Prostate gland (tissue), 2 donors: ENCODE measurements around the gene PPM1L. TPM values are rescaled to one million over a fixed set of nuclear protein-coding genes. Genes with fewer than 3 reads are reported as not detected.

ENCODE experiments used
- DNase-seq: peaks from one replicate; pipeline ENCODE4 v3.0.0-alpha.2; 2019; ENCODE audit warnings: low spot score
- H3K27ac ChIP-seq, 2 donors: fragments of 200-600 bp; sonication (generic); 2 replicates each; pipeline ENCODE4 v1.5.1; 2017 to 2019
- H3K27me3 ChIP-seq: fragments of 200-600 bp; sonication (generic); replicated peaks from 2 replicates; pipeline ENCODE4 v1.5.1; 2019; ENCODE audit not compliant: insufficient read depth
- H3K36me3 ChIP-seq, 2 donors: fragments of 200-600 bp; sonication (generic); 1 replicate in 1 of 2; 2 replicates in 1 of 2; pipeline versions ENCODE4 v1.5.1 to v1.8.1; 2017 to 2019
- H3K4me1 ChIP-seq: fragments of 200-600 bp; sonication (generic); replicated peaks from 2 replicates; pipeline ENCODE4 v1.5.1; 2019
- H3K4me3 ChIP-seq, 2 donors: fragments of 200-600 bp; sonication (generic); 2 replicates each; pipeline ENCODE4 v1.5.1; 2017 to 2019
- H3K9me3 ChIP-seq: fragments of 200-600 bp; sonication (generic); 2 replicates; pipeline ENCODE4 v1.5.1; 2017
- CTCF ChIP-seq, 4 experiments: fragments of 200-600 bp in 2 of 4; fragments of 450-650 bp in 2 of 4; sonication (generic) in 2 of 4; IDR thresholded peaks; 1 replicate in 3 of 4; 2 replicates in 1 of 4; pipeline ENCODE4 v1.5.1; 2016 to 2019; ENCODE audit warnings: antibody characterized with exemption in 4 of 4, mild to moderate bottlenecking in 2 of 4, moderate library complexity in 2 of 4
- POLR2A ChIP-seq: fragments of 450-650 bp; IDR thresholded peaks from one replicate; pipeline ENCODE4 v1.6.1; 2016; ENCODE audit warnings: antibody characterized with exemption, mild to moderate bottlenecking
- POLR2AphosphoS5 ChIP-seq: sonication (generic); formaldehyde crosslinking; IDR thresholded peaks from one replicate; pipeline ENCODE4 v1.6.1; 2017; ENCODE audit warnings: antibody characterized with exemption
- WGBS: methylation state at CpG from one replicate; pipeline ENCODE4 v1.1.5; 2018; 5-methylcytosine and 5-hydroxymethylcytosine counted together
- intact Hi-C: fragments of 100-400 bp; cut with DNase I; formaldehyde crosslinking; loops from one replicate; pipeline ENCODE4 v1.14.2; 2022
- total RNA-seq, 2 donors: library from RNA; depleted of rRNA; stranded (reverse); fragments of >200 nt; gene quantifications; one replicate each; pipeline ENCODE4 v1.1.0, GENCODE V29; 2016

The PPM1L gene
- total RNA-seq, 2 donors from 2014 or later = 23.6 to 27.0 TPM

- DNase-seq = no peak
- H3K9me3 ChIP-seq = no peaks in the 10 kb centered on the region
- WGBS = 76% methylated on average over 2 of the region's 2 CpGs
- TF ChIP-seq POLR2AphosphoS5 = no peak
- TF ChIP-seq CTCF (IDR thresholded peaks at IDR 0.05) = no peak
- TF ChIP-seq POLR2A = no peak
- no peaks in the 10 kb centered on the region for H3K4me1 ChIP-seq
- no peak overlapping the region for H3K27ac ChIP-seq
- intact Hi-C loops = no loop called here
- H3K27me3 ChIP-seq = no peaks in the 10 kb centered on the region
- H3K4me3 ChIP-seq = no peak overlapping the region
- H3K36me3 ChIP-seq = no peaks in the 10 kb centered on the region
Measured at GRCh38 chr3:160826991-160827390, 71.0 kb downstream of the PPM1L start.

DNA sequence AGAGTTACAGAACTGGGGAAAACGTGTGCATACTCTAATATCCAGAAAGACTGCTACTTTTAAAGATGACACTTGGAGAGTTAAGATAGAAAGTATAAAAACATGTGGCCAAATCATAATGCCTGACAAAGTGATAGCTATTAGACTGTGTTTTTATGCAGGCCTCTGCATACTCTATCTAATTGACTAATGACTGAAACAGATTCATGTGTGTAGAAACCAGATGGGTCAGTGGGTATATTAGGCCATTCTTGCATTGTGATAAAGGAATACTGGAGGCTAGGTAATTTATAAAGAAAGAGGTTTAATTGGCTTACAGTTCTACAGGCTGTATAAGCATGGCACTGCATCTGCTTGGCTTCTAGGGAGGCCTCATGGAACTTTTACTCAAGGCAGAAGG lies 71.5 kb downstream of the PPM1L start:
- intact Hi-C loops = no loop called here
- H3K27me3 ChIP-seq = no peaks in the 10 kb centered on the region
- no peaks in the 10 kb centered on the region for H3K36me3 ChIP-seq
- H3K4me1 ChIP-seq = no peaks in the 10 kb centered on the region
- 82% methylated on average over 1 of the region's 1 CpG for WGBS
- TF ChIP-seq POLR2A (no peak), POLR2AphosphoS5 (no peak), CTCF (IDR thresholded peaks at IDR 0.05) (no peak)
- no peak overlapping the region for H3K4me3 ChIP-seq
- no peak overlapping the region for H3K27ac ChIP-seq
- no peaks in the 10 kb centered on the region for H3K9me3 ChIP-seq
- no peak for DNase-seq

DNA sequence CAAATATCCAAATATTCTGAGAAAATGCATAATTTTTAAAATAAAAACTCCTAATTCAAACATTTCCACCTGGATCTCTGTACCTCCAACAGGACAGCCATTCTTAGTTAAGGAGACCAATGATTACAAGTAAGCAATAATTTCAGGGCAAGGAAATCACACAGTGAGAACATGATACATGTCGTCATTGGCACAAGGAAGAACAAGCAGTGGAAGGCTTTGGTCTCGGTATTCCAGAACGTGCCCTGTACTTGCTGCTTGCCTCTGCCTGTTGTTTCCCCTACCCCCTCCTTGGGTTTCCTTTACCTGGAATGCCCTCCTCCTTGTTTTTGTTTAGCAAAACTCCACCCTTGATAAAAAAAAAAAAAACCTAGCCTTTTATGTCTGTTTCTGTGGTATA lies 72.8 kb downstream of the PPM1L start:
- 48% methylated on average over 3 of the region's 3 CpGs for WGBS
- no peaks in the 10 kb centered on the region for H3K27me3 ChIP-seq
- no peak overlapping the region for H3K27ac ChIP-seq
- intact Hi-C loops = no loop called here
- TF ChIP-seq CTCF (IDR thresholded peaks at IDR 0.05) = no peak
- DNase-seq = no peak
- H3K36me3 ChIP-seq = no peaks in the 10 kb centered on the region
- H3K4me1 ChIP-seq = no peaks in the 10 kb centered on the region
- no peaks in the 10 kb centered on the region for H3K9me3 ChIP-seq
- H3K4me3 ChIP-seq = no peak overlapping the region

- Histone ChIP-seq H3K36me3 (no peaks in the 10 kb centered on the region), H3K27ac (no peak overlapping the region), H3K4me1 (no peaks in the 10 kb centered on the region), H3K27me3 (no peaks in the 10 kb centered on the region), H3K4me3 (no peak overlapping the region), H3K9me3 (no peaks in the 10 kb centered on the region)
- TF ChIP-seq CTCF (IDR thresholded peaks at IDR 0.05) (no peak), POLR2AphosphoS5 (no peak), POLR2A (no peak)
- WGBS = 44% methylated on average over 3 of the region's 3 CpGs
- no peak for DNase-seq
- intact Hi-C loops = no loop called here
Measured at GRCh38 chr3:160829486-160830009, 73.5 kb downstream of the PPM1L start.

- Histone ChIP-seq H3K4me3 (no peak overlapping the region), H3K4me1 (no peaks in the 10 kb centered on the region), H3K27me3 (no peaks in the 10 kb centered on the region), H3K36me3 (no peaks in the 10 kb centered on the region), H3K9me3 (no peaks in the 10 kb centered on the region), H3K27ac (no peak overlapping the region)
- 78% methylated on average over 1 of the region's 1 CpG for WGBS
- DNase-seq = no peak
- intact Hi-C loops = no loop called here
- TF ChIP-seq CTCF (IDR thresholded peaks at IDR 0.05) = no peak
- TF ChIP-seq POLR2AphosphoS5 = no peak
- no peak for TF ChIP-seq POLR2A
Measured at GRCh38 chr3:160830796-160831195, 74.8 kb downstream of the PPM1L start.
